ENCODE data around the gene SIRT2.
"Not testable (repeated sequence)": the region's sequence is repeated elsewhere in the genome, so short reads cannot be mapped to it uniquely, and the experiment has no call there.

SIRT2 gene

GRCh38 chr19:38890686-38891085, 8.7 kb downstream of the SIRT2 start:
- Histone ChIP-seq H3K79me2 (ENCODE audit: control insufficient read depth, insufficient read depth, low read length, poor library complexity) (no peaks in the 10 kb centered on the region), H3K14ac (ENCODE audit: low read length) (no peak overlapping the region), H3K4me2 (ENCODE audit: low read length) (no peak overlapping the region), H3K9ac (ENCODE audit: low read length) (no peak overlapping the region), H3K9me3 (ENCODE audit: insufficient read depth, low read depth, low read length) (no peaks in the 10 kb centered on the region), H3K27me3 (ENCODE audit: insufficient read depth, low read length) (no peaks in the 10 kb centered on the region), H3K79me1 (ENCODE audit: low read length) (no peaks in the 10 kb centered on the region), H3K27ac (ENCODE audit: low read depth, low read length) (no peak overlapping the region), H2BK120ac (ENCODE audit: insufficient read depth, low read length, poor library complexity) (no peak overlapping the region), H3K18ac (ENCODE audit: low read length) (no peak overlapping the region), H3K4ac (ENCODE audit: low read depth, low read length) (no peak overlapping the region), H3K4me1 (ENCODE audit: control insufficient read depth in 1 of 2, insufficient read depth in 2 of 2, low read length in 2 of 2) (no peaks in the 10 kb centered on the region), H2BK5ac (ENCODE audit: low read depth, low read length, poor library complexity) (no peak overlapping the region), H4K8ac (ENCODE audit: low read depth, low read length) (no peak overlapping the region), H3K4me3 (ENCODE audit: low read depth, low read length) (no peak overlapping the region), H2AK5ac (ENCODE audit: low read length) (no peak overlapping the region), H2AFZ (ENCODE audit: insufficient read depth, low read length, poor library complexity) (no peak overlapping the region), H2BK12ac (ENCODE audit: low read length) (no peak overlapping the region), H4K91ac (ENCODE audit: low read depth, low read length) (no peak overlapping the region), H3K36me3 (ENCODE audit: control insufficient read depth in 1 of 2, insufficient read depth in 2 of 2, low read length in 2 of 2) (peaks cover 7 to 10% of the 10 kb centered on the region in 2 experiments), H4K12ac (ENCODE audit: low read depth, low read length) (no peak overlapping the region), H3K23ac (ENCODE audit: low read length) (no peak overlapping the region)
- no peak for DNase-seq

- Histone ChIP-seq H2BK12ac (ENCODE audit: low read length) (no peak overlapping the region), H3K4me1 (ENCODE audit: control insufficient read depth in 1 of 2, insufficient read depth in 2 of 2, low read length in 2 of 2) (no peaks in the 10 kb centered on the region), H2BK120ac (ENCODE audit: insufficient read depth, low read length, poor library complexity) (no peak overlapping the region), H3K4ac (ENCODE audit: low read depth, low read length) (no peak overlapping the region), H3K79me1 (ENCODE audit: low read length) (no peaks in the 10 kb centered on the region), H3K4me3 (ENCODE audit: low read depth, low read length) (no peak overlapping the region), H2BK5ac (ENCODE audit: low read depth, low read length, poor library complexity) (no peak overlapping the region), H3K23ac (ENCODE audit: low read length) (no peak overlapping the region), H3K27me3 (ENCODE audit: insufficient read depth, low read length) (no peaks in the 10 kb centered on the region), H4K91ac (ENCODE audit: low read depth, low read length) (no peak overlapping the region), H4K12ac (ENCODE audit: low read depth, low read length) (no peak overlapping the region), H3K9me3 (ENCODE audit: insufficient read depth, low read depth, low read length) (no peaks in the 10 kb centered on the region), H3K27ac (ENCODE audit: low read depth, low read length) (no peak overlapping the region), H3K9ac (ENCODE audit: low read length) (no peak overlapping the region), H3K79me2 (ENCODE audit: control insufficient read depth, insufficient read depth, low read length, poor library complexity) (no peaks in the 10 kb centered on the region), H3K4me2 (ENCODE audit: low read length) (no peak overlapping the region), H3K36me3 (ENCODE audit: control insufficient read depth in 1 of 2, insufficient read depth in 2 of 2, low read length in 2 of 2) (peaks cover 7 to 10% of the 10 kb centered on the region in 2 experiments), H2AFZ (ENCODE audit: insufficient read depth, low read length, poor library complexity) (no peak overlapping the region), H4K8ac (ENCODE audit: low read depth, low read length) (no peak overlapping the region), H3K18ac (ENCODE audit: low read length) (no peak overlapping the region), H2AK5ac (ENCODE audit: low read length) (no peak overlapping the region), H3K14ac (ENCODE audit: low read length) (no peak overlapping the region)
- no peak for DNase-seq
- WGBS (ENCODE audit: extremely low coverage, insufficient coverage, insufficient read length) = no CpG with 5 or more reads among the region's 8 CpGs
Measured at GRCh38 chr19:38889803-38890202, 9.6 kb downstream of the SIRT2 start.

DNA sequence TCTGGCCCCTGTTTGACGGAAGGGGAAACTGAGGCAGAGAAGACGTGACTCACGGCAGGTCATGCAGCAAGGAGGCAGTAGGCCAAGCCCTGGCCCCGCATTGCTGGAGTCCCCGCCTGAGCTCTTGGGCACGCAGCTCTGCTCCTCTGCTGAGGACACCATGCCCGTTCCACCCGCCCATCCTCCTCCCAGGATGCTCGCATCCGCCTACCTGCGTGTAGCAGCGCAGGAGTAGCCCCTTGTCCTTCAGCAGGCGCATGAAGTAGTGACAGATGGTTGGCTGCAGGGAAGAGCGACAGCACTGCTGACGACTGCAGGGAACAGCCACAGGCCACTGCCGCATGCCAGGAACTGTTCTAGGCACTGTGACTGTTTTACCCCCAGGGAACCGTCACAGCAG, 10.5 kb downstream of the SIRT2 start:
- no peak overlapping the region for H2BK120ac ChIP-seq (ENCODE audit: insufficient read depth, low read length, poor library complexity)
- H3K9me3 ChIP-seq (ENCODE audit: insufficient read depth, low read depth, low read length) = no peaks in the 10 kb centered on the region
- no peak overlapping the region for H3K4me3 ChIP-seq (ENCODE audit: low read depth, low read length)
- H4K12ac ChIP-seq (ENCODE audit: low read depth, low read length) = no peak overlapping the region
- H3K9ac ChIP-seq (ENCODE audit: low read length) = no peak overlapping the region
- no peak overlapping the region for H3K27ac ChIP-seq (ENCODE audit: low read depth, low read length)
- no peak overlapping the region for H3K14ac ChIP-seq (ENCODE audit: low read length)
- H2BK5ac ChIP-seq (ENCODE audit: low read depth, low read length, poor library complexity) = no peak overlapping the region
- no peaks in the 10 kb centered on the region for H3K27me3 ChIP-seq (ENCODE audit: insufficient read depth, low read length)
- no peak for DNase-seq
- H3K79me2 ChIP-seq (ENCODE audit: control insufficient read depth, insufficient read depth, low read length, poor library complexity) = no peaks in the 10 kb centered on the region
- H3K79me1 ChIP-seq (ENCODE audit: low read length) = no peaks in the 10 kb centered on the region
- H3K36me3 ChIP-seq (ENCODE audit: control insufficient read depth in 1 of 2, insufficient read depth in 2 of 2, low read length in 2 of 2) = peaks cover 7 to 10% of the 10 kb centered on the region in 2 experiments
- H4K8ac ChIP-seq (ENCODE audit: low read depth, low read length) = no peak overlapping the region
- H2BK12ac ChIP-seq (ENCODE audit: low read length) = no peak overlapping the region
- H3K4ac ChIP-seq (ENCODE audit: low read depth, low read length) = no peak overlapping the region
- H3K18ac ChIP-seq (ENCODE audit: low read length) = no peak overlapping the region
- WGBS (ENCODE audit: extremely low coverage, insufficient coverage, insufficient read length) = no CpG with 5 or more reads among the region's 17 CpGs
- no peak overlapping the region for H4K91ac ChIP-seq (ENCODE audit: low read depth, low read length)
- H2AFZ ChIP-seq (ENCODE audit: insufficient read depth, low read length, poor library complexity) = no peak overlapping the region
- H2AK5ac ChIP-seq (ENCODE audit: low read length) = no peak overlapping the region
- H3K4me2 ChIP-seq (ENCODE audit: low read length) = no peak overlapping the region
- H3K23ac ChIP-seq (ENCODE audit: low read length) = no peak overlapping the region
- no peaks in the 10 kb centered on the region for H3K4me1 ChIP-seq (ENCODE audit: control insufficient read depth in 1 of 2, insufficient read depth in 2 of 2, low read length in 2 of 2)

DNA sequence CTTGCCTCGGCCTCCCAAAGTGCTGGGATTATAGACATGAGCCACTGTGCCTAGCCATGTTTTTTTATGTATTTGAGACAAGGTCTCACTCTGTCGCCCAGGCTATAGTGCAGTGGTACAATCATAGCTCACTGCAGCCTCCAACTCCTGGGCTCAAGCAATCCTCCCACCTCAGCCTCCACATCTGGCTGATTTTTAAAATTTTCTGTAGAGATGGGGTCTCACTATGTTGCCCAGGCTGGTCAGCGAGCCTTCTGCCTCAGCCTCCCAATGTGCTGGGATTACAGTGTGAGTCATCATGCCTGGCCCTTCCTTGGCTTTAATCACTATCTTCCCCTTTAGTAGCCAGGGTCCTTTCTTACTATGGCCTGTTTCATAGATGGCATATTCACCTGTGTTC, 14.7 kb downstream of the SIRT2 start:
- H4K8ac ChIP-seq (ENCODE audit: low read depth, low read length); H3K4me2 ChIP-seq (ENCODE audit: low read length); H2BK120ac ChIP-seq (ENCODE audit: insufficient read depth, low read length, poor library complexity); H4K91ac ChIP-seq (ENCODE audit: low read depth, low read length); H3K18ac ChIP-seq (ENCODE audit: low read length); H3K4me1 ChIP-seq (ENCODE audit: control insufficient read depth in 1 of 2, insufficient read depth in 2 of 2, low read length in 2 of 2); H2AK5ac ChIP-seq (ENCODE audit: low read length); H3K23ac ChIP-seq (ENCODE audit: low read length); H2AFZ ChIP-seq (ENCODE audit: insufficient read depth, low read length, poor library complexity); H2BK12ac ChIP-seq (ENCODE audit: low read length); H3K79me2 ChIP-seq (ENCODE audit: control insufficient read depth, insufficient read depth, low read length, poor library complexity); H3K9ac ChIP-seq (ENCODE audit: low read length); H2BK5ac ChIP-seq (ENCODE audit: low read depth, low read length, poor library complexity); H3K4ac ChIP-seq (ENCODE audit: low read depth, low read length); H3K14ac ChIP-seq (ENCODE audit: low read length); H3K27ac ChIP-seq (ENCODE audit: low read depth, low read length); H4K12ac ChIP-seq (ENCODE audit: low read depth, low read length); H3K4me3 ChIP-seq (ENCODE audit: low read depth, low read length); DNase-seq; H3K9me3 ChIP-seq (ENCODE audit: insufficient read depth, low read depth, low read length); H3K27me3 ChIP-seq (ENCODE audit: insufficient read depth, low read length); H3K36me3 ChIP-seq (ENCODE audit: control insufficient read depth in 1 of 2, insufficient read depth in 2 of 2, low read length in 2 of 2); H3K79me1 ChIP-seq (ENCODE audit: low read length): not testable (repeated sequence)
- WGBS (ENCODE audit: extremely low coverage, insufficient coverage, insufficient read length) = no CpG with 5 or more reads among the region's 3 CpGs

All from trophoblast cell (in vitro differentiated cells and primary cell).